MCF 10A (cell line): ENCODE results near the gene OLFM3. TPM values are rescaled to one million over a fixed set of nuclear protein-coding genes. Genes with fewer than 3 reads are reported as not detected.

Experiments
- BruUV-seq: library from RNA; stranded (reverse); fragments of 400-500 nt; replicated peaks from 2 replicates; lab custom pipeline; 2021; lab: Mats Ljungman, UMichigan
- CTCF ChIA-PET: fragments of 300-600 bp; sonication (Branson Sonifier 250); formaldehyde crosslinking; extraction: SDS; loops from one replicate; lab custom pipeline; 2021; ENCODE audit warnings: antibody characterized with exemption, inconsistent platforms; lab: Yijun Ruan, JAX
- POLR2A ChIA-PET: fragments of 300-600, 350-650 bp; sonication (Branson Sonifier 250); formaldehyde crosslinking; extraction: SDS; loops from one replicate; lab custom pipeline; 2020; ENCODE audit warnings: antibody characterized with exemption, inconsistent platforms; lab: Yijun Ruan, JAX
- DNase-seq: peaks from one replicate; pipeline ENCODE4 v3.0.0-alpha.2; 2018; ENCODE audit not compliant: unreplicated experiment
- H3K27ac Mint-ChIP-seq: one replicate; pipeline ENCODE4 v1.8.0; 2022; ENCODE audit warnings: mild to moderate bottlenecking, low read depth, mixed read lengths; ENCODE audit not compliant: unreplicated experiment
- H3K27me3 Mint-ChIP-seq: one replicate; pipeline ENCODE4 v1.8.0; 2022; ENCODE audit warnings: mixed read lengths; ENCODE audit not compliant: insufficient read depth, unreplicated experiment
- H3K36me3 Mint-ChIP-seq: one replicate; pipeline ENCODE4 v1.8.0; 2022; ENCODE audit warnings: mild to moderate bottlenecking, moderate library complexity, mixed read lengths; ENCODE audit not compliant: insufficient read depth, unreplicated experiment
- H3K4me1 Mint-ChIP-seq: one replicate; pipeline ENCODE4 v1.8.0; 2022; ENCODE audit warnings: mixed read lengths; ENCODE audit not compliant: insufficient read depth, unreplicated experiment
- H3K4me3 Mint-ChIP-seq: one replicate; pipeline ENCODE4 v1.8.0; 2022; ENCODE audit warnings: mild to moderate bottlenecking, moderate library complexity, mixed read lengths; ENCODE audit not compliant: unreplicated experiment
- H3K9me3 Mint-ChIP-seq: one replicate; pipeline ENCODE4 v1.8.0; 2022; ENCODE audit warnings: mixed read lengths; ENCODE audit not compliant: unreplicated experiment
- CTCF ChIP-seq: fragments of 200-600 bp; IDR thresholded peaks from one replicate; pipeline ENCODE4 v1.8.0; 2022; ENCODE audit warnings: antibody characterized with exemption, mild to moderate bottlenecking; ENCODE audit not compliant: unreplicated experiment
- intact Hi-C: fragments of 100-400 bp; cut with micrococcal nuclease; formaldehyde crosslinking; loops from 2 replicates; pipeline ENCODE4 v1.14.1; 2022
- total RNA-seq: library from RNA; stranded (reverse); gene quantifications from 2 replicates; pipeline ENCODE4 v1.2.3, GENCODE V29; 2022

The OLFM3 gene
- total RNA-seq, 1 experiment from 2014 or later, result not detected

- peaks cover 66% of the 10 kb centered on the region for H3K27me3 Mint-ChIP-seq
Measured at GRCh38 chr1:101843160-101843559, 153.6 kb downstream of the OLFM3 start.

GRCh38 chr1:101841824-101842223 lies 154.9 kb downstream of the OLFM3 start:
- intact Hi-C loops, result no loop called here
- no TSS peak for BruUV-seq
- no peak for TF ChIP-seq CTCF
- peaks cover 74% of the 10 kb centered on the region for H3K27me3 Mint-ChIP-seq
- DNase-seq, result no peak
- POLR2A ChIA-PET, result no interaction called here
- no peak overlapping the region for H3K4me3 Mint-ChIP-seq
- no peaks in the 10 kb centered on the region for H3K36me3 Mint-ChIP-seq
- CTCF ChIA-PET, result no interaction called here
- no peaks in the 10 kb centered on the region for H3K4me1 Mint-ChIP-seq
- H3K27ac Mint-ChIP-seq, result no peak overlapping the region
- no peaks in the 10 kb centered on the region for H3K9me3 Mint-ChIP-seq

More at GRCh38 chr1:101843160-101843559, 153.6 kb downstream of the OLFM3 start:
- H3K36me3 Mint-ChIP-seq, result no peaks in the 10 kb centered on the region
- POLR2A ChIA-PET, result no interaction called here
- H3K4me1 Mint-ChIP-seq, result no peaks in the 10 kb centered on the region
- no peak overlapping the region for H3K27ac Mint-ChIP-seq
- H3K9me3 Mint-ChIP-seq, result no peaks in the 10 kb centered on the region
- H3K4me3 Mint-ChIP-seq, result no peak overlapping the region
- intact Hi-C loops, result no loop called here
- CTCF ChIA-PET, result interaction anchor here (0.6 to 1.2 kb wide), 3 partner anchors 9 to 275 kb away, joined by 3 read pairs; no protein-coding TSS in a partner anchor
- no peak for DNase-seq
- TF ChIP-seq CTCF, result no peak
- BruUV-seq, result no TSS peak

- Mint-ChIP-seq H3K36me3 (no peaks in the 10 kb centered on the region), H3K27me3 (peaks cover 69% of the 10 kb centered on the region), H3K27ac (no peak overlapping the region), H3K4me3 (no peak overlapping the region), H3K9me3 (no peaks in the 10 kb centered on the region), H3K4me1 (no peaks in the 10 kb centered on the region)
- no peak for TF ChIP-seq CTCF
- no TSS peak for BruUV-seq
- ChIA-PET CTCF (interaction anchor here (0.6 to 1.1 kb wide), 3 partner anchors 12 to 1559 kb away, joined by 3 to 8 read pairs (median 4); no protein-coding TSS in a partner anchor), POLR2A (no interaction called here)
- no peak for DNase-seq
- intact Hi-C loops, result no loop called here
Measured at GRCh38 chr1:101835988-101836387, 160.7 kb downstream of the OLFM3 start.

GRCh38 chr1:101833312-101833711 lies 163.4 kb downstream of the OLFM3 start:
- Mint-ChIP-seq H3K27ac (no peak overlapping the region), H3K9me3 (no peaks in the 10 kb centered on the region), H3K36me3 (no peaks in the 10 kb centered on the region), H3K27me3 (peaks cover 71% of the 10 kb centered on the region), H3K4me1 (no peaks in the 10 kb centered on the region), H3K4me3 (no peak overlapping the region)
- intact Hi-C loops, result no loop called here
- ChIA-PET POLR2A (no interaction called here), CTCF (no interaction called here)
- no peak for DNase-seq
- BruUV-seq, result no TSS peak
- TF ChIP-seq CTCF, result no peak
